Measurements from ENCODE around the gene FBXO47.

DNA sequence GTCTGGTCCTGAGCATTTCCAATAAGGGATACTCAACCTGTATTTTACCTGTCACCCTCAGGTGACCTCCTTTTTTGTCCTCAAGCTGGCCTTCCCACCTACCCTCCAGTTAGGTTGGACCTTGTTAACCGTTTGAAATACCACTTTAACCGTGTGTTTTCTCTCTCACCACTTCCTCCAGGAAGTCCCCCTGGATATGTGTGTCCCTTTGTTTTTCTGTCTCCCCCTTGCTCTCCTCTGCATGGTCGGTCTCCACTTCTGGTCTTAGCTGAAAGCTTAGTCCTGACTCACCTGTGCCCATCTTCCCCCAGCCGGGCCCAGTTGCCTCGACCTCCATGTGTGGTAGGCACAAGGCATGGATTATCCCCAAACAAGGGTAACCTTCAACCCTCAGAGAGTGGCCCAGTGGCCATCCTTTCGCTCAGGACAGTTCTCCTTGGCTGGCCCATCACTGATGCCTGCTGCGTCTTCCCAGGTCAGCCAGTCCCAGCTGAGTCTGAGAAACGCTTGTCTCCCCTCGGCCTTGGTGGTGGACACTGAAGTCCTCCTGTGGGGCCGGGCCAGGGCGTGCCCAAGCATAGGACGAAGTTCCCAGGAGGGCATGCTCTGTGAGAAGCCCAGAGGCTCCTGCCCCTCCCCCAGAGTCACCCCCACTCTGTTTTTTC, 77.3 kb downstream of the FBXO47 start:
- TF ChIP-seq ZBTB5 (IDR thresholded peaks at IDR 0.05) (no peak), CREB1 (IDR thresholded peaks at IDR 0.05) (no peak), CREB1 (CRISPR knock-in tag; IDR thresholded peaks at IDR 0.05) (no peak), ETV6 (IDR thresholded peaks at IDR 0.05; ENCODE audit: borderline replicate concordance in 1 of 2, low read depth in 2 of 2, low read length in 1 of 2) (no peak), ETV6 (CRISPR knock-in tag; IDR thresholded peaks at IDR 0.05; ENCODE audit: borderline replicate concordance) (no peak), ZNF77 (CRISPR knock-in tag; IDR thresholded peaks at IDR 0.05) (no peak), AFF4 (CRISPR knock-in tag; IDR thresholded peaks at IDR 0.05) (no peak), ZNF444 (CRISPR knock-in tag; IDR thresholded peaks at IDR 0.05) (no peak)
- TF ChIP-seq, protein P1, sequence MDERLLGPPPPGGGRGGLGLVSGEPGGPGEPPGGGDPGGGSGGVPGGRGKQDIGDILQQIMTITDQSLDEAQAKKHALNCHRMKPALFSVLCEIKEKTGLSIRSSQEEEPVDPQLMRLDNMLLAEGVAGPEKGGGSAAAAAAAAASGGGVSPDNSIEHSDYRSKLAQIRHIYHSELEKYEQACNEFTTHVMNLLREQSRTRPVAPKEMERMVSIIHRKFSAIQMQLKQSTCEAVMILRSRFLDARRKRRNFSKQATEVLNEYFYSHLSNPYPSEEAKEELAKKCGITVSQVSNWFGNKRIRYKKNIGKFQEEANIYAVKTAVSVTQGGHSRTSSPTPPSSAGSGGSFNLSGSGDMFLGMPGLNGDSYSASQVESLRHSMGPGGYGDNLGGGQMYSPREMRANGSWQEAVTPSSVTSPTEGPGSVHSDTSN (CRISPR knock-in tag; IDR thresholded peaks at IDR 0.05; ENCODE audit: low read depth): no peak
- TF ChIP-seq, protein P1 (tag; conservative IDR thresholded peaks at IDR 0.05; ENCODE audit: low read depth): no peak

All from K562 (cell line).